Gastroesophageal sphincter (tissue), 3 donors: ENCODE results near the gene UBE2J1.

Experiments used
- EP300 ChIP-seq: sonication (generic); formaldehyde crosslinking; IDR thresholded peaks from one replicate; pipeline ENCODE4 v1.6.1; 2017; ENCODE audit warnings: antibody characterized with exemption, mild to moderate bottlenecking
- POLR2A ChIP-seq, 2 donors: fragments of 450-650 bp; IDR thresholded peaks; one replicate each; pipeline ENCODE4 v1.6.1; 2017; ENCODE audit warnings: antibody characterized with exemption in 2 of 2, mild to moderate bottlenecking in 2 of 2, moderate library complexity in 1 of 2
- POLR2AphosphoS5 ChIP-seq: sonication (generic); formaldehyde crosslinking; IDR thresholded peaks from one replicate; pipeline ENCODE4 v1.6.1; 2017; ENCODE audit warnings: antibody characterized with exemption
- TF ChIP-seq, protein P1 (sequence below), 4 experiments: fragments of 200-600 bp in 2 of 4; fragments of 450-650 bp in 2 of 4; sonication (generic) in 1 of 4; IDR thresholded peaks; one replicate each; pipeline ENCODE4 v1.5.1; 2017 to 2019; ENCODE audit warnings: antibody characterized with exemption in 4 of 4, mild to moderate bottlenecking in 2 of 4, moderate library complexity in 2 of 4

DNA sequence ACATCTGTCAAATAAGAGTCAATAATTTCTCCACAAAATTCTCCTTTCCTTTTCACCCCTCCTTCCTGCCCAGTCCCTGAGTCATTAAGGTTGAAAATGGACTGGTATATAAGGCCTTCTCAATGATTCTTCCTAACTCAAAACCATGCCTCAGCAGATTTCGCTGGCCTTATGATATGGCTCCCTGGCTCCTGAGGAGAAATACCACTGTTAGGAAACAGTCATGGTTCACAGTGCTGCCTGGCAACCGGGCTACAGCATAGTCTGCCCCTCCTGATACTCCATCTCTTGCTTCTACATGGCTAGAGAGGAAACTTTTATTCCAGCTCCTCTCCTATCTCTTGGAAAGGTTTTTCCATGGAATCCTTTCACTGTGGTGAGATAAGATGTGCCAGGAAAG is 4.7 kb downstream of the UBE2J1 start:
- TF ChIP-seq, protein P1, sequence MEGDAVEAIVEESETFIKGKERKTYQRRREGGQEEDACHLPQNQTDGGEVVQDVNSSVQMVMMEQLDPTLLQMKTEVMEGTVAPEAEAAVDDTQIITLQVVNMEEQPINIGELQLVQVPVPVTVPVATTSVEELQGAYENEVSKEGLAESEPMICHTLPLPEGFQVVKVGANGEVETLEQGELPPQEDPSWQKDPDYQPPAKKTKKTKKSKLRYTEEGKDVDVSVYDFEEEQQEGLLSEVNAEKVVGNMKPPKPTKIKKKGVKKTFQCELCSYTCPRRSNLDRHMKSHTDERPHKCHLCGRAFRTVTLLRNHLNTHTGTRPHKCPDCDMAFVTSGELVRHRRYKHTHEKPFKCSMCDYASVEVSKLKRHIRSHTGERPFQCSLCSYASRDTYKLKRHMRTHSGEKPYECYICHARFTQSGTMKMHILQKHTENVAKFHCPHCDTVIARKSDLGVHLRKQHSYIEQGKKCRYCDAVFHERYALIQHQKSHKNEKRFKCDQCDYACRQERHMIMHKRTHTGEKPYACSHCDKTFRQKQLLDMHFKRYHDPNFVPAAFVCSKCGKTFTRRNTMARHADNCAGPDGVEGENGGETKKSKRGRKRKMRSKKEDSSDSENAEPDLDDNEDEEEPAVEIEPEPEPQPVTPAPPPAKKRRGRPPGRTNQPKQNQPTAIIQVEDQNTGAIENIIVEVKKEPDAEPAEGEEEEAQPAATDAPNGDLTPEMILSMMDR (IDR thresholded peaks at IDR 0.05), result no peak
- TF ChIP-seq POLR2A (IDR thresholded peaks at IDR 0.05) (no peak), POLR2AphosphoS5 (no peak), EP300 (no peak)
